Measurements from ENCODE around the gene PTPN4.

DNA sequence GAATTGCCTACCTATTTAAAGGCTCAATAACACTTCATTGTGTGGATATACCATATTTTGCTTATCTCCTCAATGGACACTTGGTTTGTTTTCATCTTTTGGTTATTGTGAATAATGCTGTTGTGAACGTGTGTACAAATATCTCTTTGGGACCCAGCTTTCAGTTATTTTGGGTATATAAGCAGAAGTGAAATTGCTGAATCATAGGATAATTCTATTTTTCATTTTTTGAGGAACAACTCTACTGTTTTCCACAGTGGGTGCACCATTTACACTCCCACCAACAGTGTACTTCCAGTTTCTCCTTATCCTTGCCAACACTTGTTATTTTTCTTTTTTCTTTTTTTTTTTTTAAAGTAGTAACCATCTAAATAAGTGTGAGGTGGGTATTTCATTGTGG lies 29.0 kb downstream of the PTPN4 start:
- no peak for TF ChIP-seq EZH2 (IDR thresholded peaks at IDR 0.05; ENCODE audit: low read depth, low read length, severe bottlenecking)
- TF ChIP-seq, protein P1, sequence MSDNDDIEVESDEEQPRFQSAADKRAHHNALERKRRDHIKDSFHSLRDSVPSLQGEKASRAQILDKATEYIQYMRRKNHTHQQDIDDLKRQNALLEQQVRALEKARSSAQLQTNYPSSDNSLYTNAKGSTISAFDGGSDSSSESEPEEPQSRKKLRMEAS (IDR thresholded peaks at IDR 0.05) = no peak
- no peak for TF ChIP-seq CHD1 (IDR thresholded peaks at IDR 0.05; ENCODE audit: low read depth, low read length)
- no peak for TF ChIP-seq KDM5A (IDR thresholded peaks at IDR 0.05; ENCODE audit: low read length)
- TF ChIP-seq, protein P2, sequence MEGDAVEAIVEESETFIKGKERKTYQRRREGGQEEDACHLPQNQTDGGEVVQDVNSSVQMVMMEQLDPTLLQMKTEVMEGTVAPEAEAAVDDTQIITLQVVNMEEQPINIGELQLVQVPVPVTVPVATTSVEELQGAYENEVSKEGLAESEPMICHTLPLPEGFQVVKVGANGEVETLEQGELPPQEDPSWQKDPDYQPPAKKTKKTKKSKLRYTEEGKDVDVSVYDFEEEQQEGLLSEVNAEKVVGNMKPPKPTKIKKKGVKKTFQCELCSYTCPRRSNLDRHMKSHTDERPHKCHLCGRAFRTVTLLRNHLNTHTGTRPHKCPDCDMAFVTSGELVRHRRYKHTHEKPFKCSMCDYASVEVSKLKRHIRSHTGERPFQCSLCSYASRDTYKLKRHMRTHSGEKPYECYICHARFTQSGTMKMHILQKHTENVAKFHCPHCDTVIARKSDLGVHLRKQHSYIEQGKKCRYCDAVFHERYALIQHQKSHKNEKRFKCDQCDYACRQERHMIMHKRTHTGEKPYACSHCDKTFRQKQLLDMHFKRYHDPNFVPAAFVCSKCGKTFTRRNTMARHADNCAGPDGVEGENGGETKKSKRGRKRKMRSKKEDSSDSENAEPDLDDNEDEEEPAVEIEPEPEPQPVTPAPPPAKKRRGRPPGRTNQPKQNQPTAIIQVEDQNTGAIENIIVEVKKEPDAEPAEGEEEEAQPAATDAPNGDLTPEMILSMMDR (IDR thresholded peaks at IDR 0.05; ENCODE audit: control extremely low read depth in 1 of 3, insufficient read depth in 1 of 3, low read depth in 1 of 3, low read length in 3 of 3) = no peak
- TF ChIP-seq POLR2A (IDR thresholded peaks at IDR 0.05; ENCODE audit: control extremely low read depth in 1 of 2, low read depth in 2 of 2, low read length in 2 of 2) = no peak
- TF ChIP-seq FOSL1 (IDR thresholded peaks at IDR 0.05; ENCODE audit: insufficient read depth, low read depth, low read length) = no peak

All from H1 (cell line).